NCI-H82 treated with DMSO at 0.1 percent for 48 hours (cell line): Measurements from ENCODE around the gene VLDLR.

ENCODE experiments used
- DNase-seq: peaks from one replicate; lab custom pipeline; 2025; ENCODE audit not compliant: unreplicated experiment; lab: John Stamatoyannopoulos, UW

The VLDLR gene

DNA sequence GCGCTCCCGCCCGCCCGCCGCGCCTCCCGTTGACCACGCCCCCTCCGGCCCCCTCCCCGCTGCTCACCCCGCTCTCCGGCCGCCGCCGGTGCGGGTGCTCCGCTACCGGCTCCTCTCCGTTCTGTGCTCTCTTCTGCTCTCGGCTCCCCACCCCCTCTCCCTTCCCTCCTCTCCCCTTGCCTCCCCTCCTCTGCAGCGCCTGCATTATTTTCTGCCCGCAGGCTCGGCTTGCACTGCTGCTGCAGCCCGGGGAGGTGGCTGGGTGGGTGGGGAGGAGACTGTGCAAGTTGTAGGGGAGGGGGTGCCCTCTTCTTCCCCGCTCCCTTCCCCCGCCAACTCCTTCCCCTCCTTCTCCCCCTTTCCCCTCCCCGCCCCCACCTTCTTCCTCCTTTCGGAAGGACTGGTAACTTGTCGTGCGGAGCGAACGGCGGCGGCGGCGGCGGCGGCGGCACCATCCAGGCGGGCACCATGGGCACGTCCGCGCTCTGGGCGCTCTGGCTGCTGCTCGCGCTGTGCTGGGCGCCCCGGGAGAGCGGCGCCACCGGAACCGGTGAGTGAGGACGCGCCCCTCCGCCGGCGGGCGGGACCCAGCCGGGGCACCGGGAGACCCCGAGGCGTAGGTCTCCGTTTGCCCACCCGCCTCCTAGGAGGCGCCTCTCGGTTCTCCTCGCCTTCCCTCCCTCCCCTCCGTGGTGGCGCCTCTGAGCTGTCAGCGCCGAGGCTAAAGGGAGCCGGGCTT lies at the start of gene VLDLR:
TSS of gene VLDLR (plus strand) at position 66 of the 739 bp plus-strand sequence. CDS start at position 469, 403 bp downstream.
- no peak for DNase-seq

DNA sequence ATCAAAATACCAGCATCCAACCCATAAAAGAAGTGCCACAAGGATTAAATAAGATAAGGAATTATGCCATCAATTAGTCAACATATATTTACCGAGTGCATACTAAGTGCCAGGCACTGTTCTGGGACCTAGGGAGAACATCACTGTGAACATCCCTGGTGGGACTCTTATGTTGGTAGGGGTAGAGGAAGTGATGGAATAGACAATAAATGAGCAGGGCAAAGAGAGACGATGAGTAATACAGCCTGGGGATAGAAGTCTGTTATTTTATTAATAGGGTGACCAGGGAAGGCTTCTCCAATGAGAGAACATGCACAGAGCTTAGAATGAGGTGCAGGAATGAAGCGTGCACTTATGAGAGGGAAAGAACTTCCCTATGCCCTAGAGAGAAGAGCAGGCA lies 47.4 kb upstream of the VLDLR start:
- no peak for DNase-seq

DNA sequence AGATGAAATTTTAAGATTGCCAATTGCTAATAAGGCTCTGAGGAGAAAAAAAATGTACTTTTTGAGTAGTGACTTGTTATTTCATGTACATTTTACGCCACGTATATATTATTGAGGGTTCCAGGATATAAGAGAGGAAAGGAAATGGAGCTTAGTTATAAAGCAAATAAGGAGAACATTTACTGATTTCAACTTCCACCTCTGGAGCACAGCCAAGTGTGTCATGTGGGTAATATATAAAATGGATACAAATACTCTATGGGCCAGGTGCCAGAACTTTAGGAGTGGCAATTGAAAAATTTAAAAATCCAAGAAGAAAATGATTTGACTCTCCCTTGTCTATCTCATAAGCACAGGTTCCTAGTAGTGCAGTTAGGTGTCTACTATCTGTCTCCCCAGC lies 45.0 kb upstream of the VLDLR start:
- no peak for DNase-seq

DNA sequence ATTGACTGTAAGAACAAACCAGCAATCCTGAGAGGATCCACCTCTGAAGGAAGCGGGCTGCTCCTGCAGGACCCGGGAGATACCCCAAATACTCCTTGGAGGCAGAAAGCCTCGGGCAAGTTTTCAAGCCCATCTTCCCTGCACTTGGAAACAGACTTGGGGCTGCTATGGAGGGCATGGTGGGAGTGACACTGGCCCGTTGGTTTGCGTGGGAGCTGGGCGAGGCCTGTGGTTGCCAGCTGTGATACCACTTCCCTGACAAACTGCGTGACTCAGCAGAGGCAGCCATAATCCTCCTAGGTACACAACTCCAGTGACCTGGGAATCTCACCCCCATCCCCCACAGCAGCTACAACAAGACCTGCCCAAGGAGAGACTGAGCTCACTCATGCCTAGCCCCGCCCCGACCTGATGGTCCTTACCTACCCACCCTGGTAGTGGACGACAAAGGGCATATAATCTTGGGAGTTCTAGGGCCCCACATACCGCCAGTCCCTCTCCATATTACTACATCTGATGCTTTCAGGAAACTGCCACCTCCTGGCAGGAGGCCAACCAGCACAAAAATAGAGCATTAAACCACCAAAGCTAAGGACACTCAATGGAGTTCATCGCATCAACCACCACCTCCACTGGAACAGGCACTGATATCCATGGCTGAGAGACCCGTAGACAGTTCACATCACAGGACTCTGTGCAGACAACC lies 38.1 kb upstream of the VLDLR start:
- no peak for DNase-seq

DNA sequence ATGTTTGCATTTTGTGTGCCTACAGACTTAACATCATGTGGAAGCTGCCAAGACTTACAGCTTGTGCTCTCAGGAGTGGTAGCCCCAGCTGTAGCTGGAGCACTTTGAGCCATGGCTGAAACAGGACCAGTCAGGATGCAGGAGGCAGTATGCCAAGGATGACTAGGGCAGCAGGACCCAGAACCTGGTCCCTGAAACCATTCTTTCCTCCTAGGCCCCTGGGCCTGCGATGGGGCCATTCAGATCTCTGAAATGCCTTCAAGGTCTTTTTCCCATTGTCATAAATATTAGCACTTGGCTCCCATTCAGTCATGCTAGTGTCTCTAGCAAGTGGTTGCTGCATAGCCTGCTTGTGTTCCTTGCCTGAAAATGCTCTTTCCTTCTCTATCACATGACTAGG lies 29.6 kb upstream of the VLDLR start:
- DNase-seq, result no peak

DNA sequence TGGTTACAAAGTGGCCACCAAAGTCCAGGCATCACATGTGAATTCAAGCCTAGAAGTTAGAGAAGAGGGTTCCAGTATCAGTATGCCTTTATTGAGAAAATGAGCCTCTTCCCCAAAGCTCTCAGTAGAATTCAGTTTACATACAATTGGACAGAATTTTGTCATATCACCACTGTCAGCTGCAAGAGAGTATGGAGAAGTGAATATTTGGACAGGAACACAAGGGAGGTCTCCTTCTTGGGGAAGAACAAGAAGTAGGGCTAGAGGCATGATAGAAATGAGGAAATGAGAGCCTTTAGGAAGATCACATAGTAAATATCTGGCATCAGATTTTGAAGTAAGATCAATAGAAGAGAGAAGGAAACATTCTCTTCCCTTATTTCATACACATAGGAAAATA lies 27.8 kb upstream of the VLDLR start:
- no peak for DNase-seq

DNA sequence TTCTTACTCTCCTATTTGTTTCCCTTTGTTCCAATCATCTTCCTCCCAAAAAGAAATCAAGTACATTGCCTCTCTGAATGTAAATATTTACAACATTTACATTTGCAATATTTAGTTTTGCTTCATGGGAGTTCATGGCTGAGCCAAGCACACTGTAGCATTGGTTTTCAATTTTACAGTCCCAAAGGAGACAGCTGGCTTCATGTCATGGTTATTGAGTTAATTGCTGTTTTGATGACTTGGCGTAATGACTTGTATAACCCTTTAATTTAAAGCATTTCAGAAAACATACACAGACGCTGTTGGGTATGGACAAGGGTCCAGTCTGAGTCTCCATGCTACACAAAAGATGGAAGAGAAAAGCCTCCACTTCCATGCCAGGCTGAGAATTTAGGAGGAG lies 25.6 kb upstream of the VLDLR start:
- no peak for DNase-seq

DNA sequence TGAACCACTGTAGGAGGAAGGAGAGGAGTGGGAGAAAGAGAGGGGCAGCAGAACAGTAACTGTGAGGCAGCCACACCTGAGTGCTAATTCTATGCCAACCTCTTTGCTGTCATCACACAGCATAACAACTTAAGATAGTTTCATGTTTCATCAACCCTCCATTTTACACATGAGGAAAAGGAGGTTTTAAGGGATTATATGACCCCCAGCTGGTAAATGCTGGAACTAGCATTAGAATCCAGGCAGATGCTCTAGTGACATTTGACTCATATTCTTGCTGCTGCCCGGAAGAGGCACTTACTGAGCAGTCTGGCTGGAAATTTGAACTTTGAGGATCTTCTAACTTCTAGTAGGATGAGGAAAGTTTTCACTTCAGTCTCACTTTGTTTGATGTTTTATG lies 24.1 kb upstream of the VLDLR start:
- DNase-seq, result no peak

DNA sequence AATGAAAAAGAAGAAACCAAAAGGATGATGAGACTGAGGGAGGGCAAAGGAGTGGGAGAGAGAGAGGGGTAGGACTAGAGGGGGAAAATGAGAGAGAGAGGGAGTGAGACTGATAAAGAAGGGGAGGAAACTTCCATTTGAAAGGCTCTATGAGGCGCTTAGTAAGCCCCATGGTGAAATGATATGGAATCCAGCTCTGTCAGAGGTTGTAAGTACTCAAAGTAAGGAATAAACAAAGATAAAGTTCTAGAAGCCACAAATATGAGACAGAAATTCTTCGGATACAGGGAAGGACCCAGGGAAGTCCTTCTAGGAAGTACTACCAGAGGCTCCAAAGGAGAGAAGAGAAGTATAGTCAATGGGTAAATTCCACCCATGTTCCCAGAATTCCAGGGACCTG lies 21.7 kb upstream of the VLDLR start:
- DNase-seq, result no peak

DNA sequence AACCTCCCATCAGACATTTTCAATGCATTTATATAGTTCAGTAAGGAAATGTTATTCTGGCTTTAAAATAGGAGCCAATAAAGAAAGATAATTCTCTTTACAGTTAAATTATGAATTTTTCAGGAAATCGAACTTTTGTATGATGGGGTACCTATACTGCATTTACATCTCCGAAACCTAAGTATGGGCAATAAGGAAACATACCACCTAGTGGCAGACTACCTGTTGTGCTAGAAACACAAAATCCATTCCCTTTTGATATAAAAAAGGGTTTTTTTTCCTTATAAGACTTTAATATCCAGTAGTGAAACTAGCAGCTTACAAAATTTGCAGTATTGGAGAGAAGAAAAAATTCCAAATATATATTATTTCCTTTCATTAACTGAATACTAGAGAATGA lies 21.3 kb upstream of the VLDLR start:
- no peak for DNase-seq

DNA sequence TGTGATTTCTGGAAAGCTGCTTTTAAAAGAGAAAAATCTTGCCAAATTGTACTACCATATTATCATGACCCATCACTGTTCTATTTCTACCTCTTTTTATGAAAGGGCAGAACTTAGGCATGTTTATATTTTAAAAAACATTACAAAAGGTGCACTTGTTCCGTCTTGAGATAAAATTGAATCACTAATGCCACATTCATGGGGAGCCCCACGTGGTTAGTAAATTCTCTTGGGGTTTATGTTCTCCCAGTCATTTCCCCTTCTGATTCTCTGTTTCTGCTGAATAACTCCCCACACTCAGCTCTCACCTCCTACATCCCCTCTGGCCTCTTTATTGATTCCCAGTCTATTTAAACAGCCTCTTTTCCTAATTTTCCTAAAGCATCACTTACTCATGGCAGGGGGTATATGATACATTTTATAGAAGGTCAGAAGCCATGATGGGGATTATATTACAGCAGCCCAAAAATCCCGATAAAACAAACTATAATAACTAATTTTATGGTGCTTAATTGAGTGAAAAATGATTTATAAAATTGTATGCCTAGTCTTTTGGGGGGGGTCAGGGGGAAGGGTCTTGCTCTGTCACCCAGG lies 19.7 kb upstream of the VLDLR start:
- DNase-seq, result no peak

DNA sequence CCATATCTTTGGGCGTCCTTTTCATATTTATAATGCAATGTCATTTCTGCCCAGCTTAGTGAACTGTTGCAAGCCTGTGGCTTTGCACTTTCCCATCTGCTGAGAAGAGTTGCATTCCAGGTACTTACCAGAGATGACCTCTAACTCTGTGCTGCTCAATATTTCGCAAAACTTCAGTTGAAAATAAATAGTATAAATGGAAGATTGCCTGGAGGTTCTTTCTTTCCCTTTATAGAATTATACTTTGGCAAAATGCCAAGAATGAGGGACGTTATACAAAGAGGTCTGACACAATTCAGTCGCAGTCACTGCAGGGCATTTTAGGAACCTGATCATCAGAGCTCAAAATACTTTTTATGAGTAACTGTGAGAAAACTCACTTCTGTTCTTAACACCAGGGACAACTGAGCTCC lies 18.9 kb upstream of the VLDLR start:
- DNase-seq, result no peak

DNA sequence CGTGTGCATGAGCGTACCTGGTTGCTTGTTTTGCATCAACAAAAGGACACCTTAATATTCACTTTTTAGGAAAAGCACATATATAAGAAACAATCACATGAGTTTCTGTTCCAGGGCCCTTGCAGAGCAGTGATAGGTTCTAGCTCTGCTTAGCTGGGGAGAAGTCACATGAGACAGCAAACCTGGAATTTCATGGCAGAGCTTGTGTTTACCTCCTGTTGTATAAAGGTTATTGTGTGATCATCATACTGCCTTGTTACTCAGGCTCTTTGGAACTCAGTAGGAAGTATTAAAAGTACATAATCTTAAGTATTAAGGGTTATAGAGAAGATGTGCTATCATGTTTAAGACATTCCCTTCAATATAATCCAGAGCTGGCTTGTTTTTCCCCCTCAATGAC lies 18.0 kb upstream of the VLDLR start:
- DNase-seq, result no peak

DNA sequence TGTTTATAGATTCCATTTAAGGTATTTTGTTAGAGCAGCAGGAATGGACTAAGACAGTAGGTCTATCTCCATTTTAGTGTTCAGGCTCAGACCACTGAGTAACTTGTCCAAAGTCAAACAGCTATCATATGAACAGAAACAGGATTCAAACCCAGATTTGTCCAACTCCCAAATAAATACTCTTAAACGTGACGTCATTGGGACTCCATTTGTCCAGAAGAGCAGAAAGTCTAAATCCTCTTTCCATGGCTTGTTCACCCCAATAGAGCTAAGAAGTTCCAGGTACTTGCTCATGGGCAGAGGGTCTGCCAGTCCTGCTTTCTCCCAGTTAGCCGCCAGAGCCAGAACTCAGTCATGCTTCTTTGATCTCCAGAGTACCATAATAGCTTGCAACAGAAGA lies 16.3 kb upstream of the VLDLR start:
- DNase-seq, result no peak

DNA sequence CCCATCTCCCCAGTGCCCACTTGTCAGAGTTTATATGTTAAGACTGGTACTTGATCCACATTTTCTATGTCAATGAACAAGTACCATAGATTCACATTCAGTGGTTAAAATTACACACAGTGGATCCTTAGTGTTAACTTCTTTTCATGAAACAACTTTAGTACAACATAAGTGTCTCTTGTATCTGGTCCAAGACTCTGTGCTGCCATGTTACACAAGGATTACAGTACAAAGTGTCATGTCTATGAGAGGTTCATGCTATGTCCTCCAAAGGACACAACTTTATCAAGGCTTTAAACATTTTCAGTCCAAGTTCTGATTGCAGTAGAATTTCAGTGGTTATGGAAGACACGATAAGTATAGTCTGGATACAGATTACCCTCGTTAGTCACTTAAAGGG lies 13.3 kb upstream of the VLDLR start:
- DNase-seq, result no peak

DNA sequence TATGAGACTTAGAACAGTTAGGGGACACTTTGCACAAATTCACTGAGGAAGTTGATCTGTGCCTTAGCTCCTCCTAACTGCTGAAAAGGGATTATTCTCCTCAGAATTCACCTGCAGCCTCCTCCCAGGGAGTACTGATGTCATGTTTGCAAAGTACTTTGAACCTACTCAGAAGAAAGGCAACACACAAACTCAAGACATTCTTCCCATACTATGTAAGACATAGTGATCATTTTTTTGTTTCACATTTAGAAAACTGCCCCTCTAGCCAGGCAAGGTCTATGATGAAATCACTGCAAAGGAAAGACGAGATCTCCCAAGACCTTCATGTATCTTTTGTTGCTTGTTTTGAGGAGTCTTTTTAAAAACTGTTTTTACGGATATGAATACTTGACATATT lies 10.6 kb upstream of the VLDLR start:
- DNase-seq, result no peak

DNA sequence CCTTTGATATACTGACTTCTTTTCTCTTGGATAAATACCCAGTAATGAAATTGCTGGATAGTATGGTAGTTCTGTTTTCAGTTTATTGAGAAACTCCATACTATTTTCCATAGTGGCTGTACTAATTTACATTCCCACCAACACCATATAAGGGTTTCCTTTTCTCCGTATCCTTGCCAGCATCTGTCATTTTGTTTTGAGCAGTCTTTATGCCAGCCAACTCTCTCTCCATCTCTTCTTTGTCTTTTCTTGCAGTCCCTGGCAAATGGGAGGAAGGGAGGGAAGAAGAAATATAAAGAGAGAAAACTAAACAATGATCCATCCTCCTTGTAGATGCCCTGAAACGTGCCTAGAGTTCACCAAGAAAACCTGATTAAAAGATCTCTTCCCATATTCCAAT lies 9.6 kb upstream of the VLDLR start:
- no peak for DNase-seq

DNA sequence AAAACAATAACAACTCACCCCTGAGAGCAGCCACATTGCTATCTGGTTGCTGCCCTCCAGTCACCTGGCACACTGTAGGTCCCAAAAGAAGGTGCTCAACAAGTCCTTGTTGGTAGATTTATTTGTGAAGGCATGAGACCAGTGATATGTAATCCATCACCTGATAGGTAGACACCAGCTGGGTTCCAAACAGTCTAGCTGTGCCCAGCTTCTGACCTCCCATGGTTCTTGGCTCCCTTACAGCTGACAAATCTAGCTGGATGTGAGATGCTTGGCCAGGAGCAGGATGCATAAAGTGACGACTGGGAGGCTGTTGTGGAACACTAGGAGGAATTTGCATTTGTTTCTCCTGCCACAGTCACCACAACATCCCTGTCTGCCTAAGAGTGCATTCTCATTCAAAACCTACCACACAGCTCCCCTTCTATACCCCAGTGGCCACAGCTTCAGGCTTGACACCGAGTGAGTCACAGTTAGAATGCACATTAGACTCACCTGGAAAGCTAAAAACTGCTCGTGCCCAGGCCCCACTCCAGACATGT lies 7.8 kb upstream of the VLDLR start:
- no peak for DNase-seq

DNA sequence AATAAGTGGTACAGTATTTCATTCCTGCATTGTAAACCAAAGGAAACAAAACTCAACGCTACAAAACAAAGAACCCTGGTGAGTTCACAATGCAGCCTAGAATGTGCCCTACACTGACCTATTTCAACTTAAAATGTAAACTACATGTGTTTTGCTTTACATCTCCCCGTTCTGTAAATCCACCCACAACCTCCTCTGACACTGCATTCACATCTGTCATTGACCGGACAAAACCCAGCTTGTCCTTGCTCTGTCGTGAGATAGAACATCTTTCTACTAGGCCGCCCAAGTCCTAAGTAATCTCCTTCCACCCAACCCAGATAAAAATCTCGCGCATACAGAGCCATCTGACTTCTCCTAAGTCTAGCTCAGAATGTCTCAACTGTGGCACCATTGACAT lies 6.1 kb upstream of the VLDLR start:
- DNase-seq, result no peak

DNA sequence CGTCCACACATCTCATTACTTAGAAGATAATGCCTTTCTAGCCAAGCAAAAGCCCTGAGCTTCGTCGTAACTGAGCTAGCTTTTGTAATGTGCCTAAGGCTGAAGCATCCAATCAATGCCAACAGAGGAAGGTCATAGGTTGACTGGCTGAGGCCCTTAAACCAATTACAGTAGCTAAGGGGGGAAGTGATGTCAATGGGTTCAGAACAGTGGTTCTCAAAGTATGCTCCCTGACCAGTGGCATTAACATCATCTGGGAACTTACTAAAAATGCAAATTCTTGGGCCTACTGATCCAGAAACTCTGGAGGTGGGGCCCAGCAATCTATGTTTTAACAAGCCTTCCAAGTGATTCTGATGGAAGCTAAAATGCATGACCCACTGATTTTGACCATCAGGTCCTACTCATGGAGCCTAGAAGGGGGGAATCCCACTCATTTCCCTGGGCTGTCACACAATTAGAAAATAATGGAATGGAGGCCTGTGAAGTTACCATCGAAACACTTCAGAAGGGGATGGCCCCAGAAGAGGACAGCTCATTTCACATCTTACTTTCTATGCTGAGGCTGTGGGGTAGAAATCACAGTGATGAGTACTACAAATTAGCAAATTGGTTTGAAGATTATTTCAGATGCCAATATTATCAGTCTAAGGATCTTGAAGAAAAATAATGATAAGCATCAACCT lies 4.8 kb upstream of the VLDLR start:
- DNase-seq, result no peak

DNA sequence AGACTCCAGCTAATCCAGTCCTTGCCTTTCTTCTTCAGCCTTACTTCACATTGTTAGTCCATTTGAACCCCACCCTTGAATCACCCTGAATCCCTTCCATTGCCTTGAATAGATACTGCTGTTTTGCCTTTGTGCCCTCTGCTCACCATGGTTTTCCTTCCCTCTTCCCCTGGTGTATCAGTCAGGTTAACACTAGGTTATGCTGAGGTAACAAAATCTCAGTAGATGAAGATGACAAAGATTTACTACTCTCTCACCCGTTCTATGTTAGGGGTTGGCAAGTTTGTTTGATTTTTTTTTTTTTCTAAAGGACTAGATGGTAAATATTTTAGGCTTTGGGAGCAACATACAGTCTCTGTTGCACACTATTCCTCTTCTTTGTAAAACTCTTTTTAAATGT lies 3.3 kb upstream of the VLDLR start:
- no peak for DNase-seq
